ENCODE measurements around the gene SPDYE11.
"Not testable (repeated sequence)": the region's sequence is repeated elsewhere in the genome, so short reads cannot be mapped to it uniquely, and the experiment has no call there.

The SPDYE11 gene

GRCh38 chr7:73057811-73058210 is at the start of gene SPDYE11:
SPDYE11 (minus strand) TSS chr7:73057911; CDS start chr7:73056111, 1,800 bp downstream.
- not testable (repeated sequence) for FAIRE-seq

GRCh38 chr7:73085938-73086337 is 28.2 kb upstream of the SPDYE11 start, which contains the start of gene SPDYE9:
SPDYE9 (minus strand) TSS chr7:73086038; CDS start chr7:73084238, 1,800 bp downstream.
- FAIRE-seq: not testable (repeated sequence)

More at GRCh38 chr7:73057811-73058210, at the start of gene SPDYE11:
- DNase-seq (ENCODE audit: low spot score): not testable (repeated sequence)

GRCh38 chr7:73029666-73030065 is 28.0 kb downstream of the SPDYE11 start, which contains the start of gene SPDYE8:
SPDYE8 (minus strand) TSS chr7:73029766; CDS start chr7:73027966, 1,800 bp downstream.
- DNase-seq (ENCODE audit: low spot score); FAIRE-seq: not testable (repeated sequence)

More at GRCh38 chr7:73085938-73086337, 28.2 kb upstream of the SPDYE11 start, which contains the start of gene SPDYE9:
- not testable (repeated sequence) for DNase-seq (ENCODE audit: low spot score)

- DNase-seq (ENCODE audit: low spot score); FAIRE-seq: not testable (repeated sequence)
Observed at GRCh38 chr7:73006491-73006890, 51.2 kb downstream of the SPDYE11 start.

GRCh38 chr7:73005693-73006447 is 51.8 kb downstream of the SPDYE11 start:
- FAIRE-seq; DNase-seq (ENCODE audit: low spot score): not testable (repeated sequence)

- not testable (repeated sequence) for FAIRE-seq; DNase-seq (ENCODE audit: low spot score)
Observed at GRCh38 chr7:73005356-73005692, 52.4 kb downstream of the SPDYE11 start.

GRCh38 chr7:72997887-72998468 is 59.7 kb downstream of the SPDYE11 start:
- DNase-seq (ENCODE audit: low spot score); FAIRE-seq: not testable (repeated sequence)

Measured in urothelium cell line (cell line).